Measurements from ENCODE around the gene RPH3AL.

GRCh38 chr17:305090-305976, 47.3 kb downstream of the RPH3AL start:
- TF ChIP-seq TCF12 (IDR thresholded peaks at IDR 0.05; ENCODE audit: low read depth, low read length) (no peak), E2F4 (IDR thresholded peaks at IDR 0.05; ENCODE audit: low read depth, low read length) (no peak)
